ENCODE results near the gene LIPE. TPM values are rescaled to one million over a fixed set of nuclear protein-coding genes. Genes with fewer than 3 reads are reported as not detected.

The LIPE gene
- total RNA-seq, 1 experiment from 2014 or later: 10.2 TPM

DNA sequence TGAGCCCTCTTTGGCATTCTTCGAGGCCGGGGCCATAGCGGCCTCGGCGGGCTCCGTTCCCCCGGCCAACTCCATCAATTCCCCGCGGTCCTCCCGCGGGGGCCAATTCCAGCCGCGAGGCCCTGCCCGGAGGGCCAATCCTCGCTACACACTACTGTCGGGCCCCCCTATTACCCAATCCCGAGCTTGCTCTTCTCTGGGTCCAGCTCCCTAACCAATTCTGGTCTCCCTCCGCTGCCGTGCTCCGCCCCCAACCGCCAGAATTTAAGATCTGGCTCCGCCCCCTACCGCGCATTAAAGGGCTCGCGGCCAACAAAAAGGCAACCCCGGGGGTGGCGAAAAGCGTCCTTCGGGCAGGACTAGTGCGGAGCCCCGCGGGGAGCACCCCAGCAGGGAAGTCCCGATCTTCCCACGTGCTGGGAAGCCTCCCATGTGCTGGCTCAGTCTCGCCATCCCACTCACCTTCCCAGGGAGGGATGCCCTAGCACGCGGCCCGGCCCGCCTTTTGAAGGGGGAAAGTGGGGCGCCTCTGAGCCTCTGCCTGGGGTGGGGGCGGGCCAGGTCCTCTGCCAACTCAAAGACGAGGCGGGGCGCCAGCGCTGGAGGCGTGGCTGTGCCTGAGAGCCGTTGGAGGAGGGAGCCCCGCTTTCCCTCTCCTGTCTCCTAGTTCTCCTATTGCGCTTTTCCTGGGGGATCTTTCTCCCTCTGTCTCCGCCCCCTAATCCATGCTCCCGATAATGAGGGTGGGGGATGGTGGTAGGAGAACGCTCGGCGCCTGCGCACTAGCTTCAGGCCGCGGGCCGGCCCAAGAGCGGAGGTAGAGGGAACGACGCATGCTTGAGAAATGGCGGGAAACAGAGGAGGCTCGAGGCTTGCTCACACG, 3.5 kb downstream of the LIPE start (continued):
- TF ChIP-seq, protein P1, sequence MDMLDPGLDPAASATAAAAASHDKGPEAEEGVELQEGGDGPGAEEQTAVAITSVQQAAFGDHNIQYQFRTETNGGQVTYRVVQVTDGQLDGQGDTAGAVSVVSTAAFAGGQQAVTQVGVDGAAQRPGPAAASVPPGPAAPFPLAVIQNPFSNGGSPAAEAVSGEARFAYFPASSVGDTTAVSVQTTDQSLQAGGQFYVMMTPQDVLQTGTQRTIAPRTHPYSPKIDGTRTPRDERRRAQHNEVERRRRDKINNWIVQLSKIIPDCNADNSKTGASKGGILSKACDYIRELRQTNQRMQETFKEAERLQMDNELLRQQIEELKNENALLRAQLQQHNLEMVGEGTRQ (CRISPR knock-in tag; IDR thresholded peaks at IDR 0.05): no peak
- TF ChIP-seq ETV6 (CRISPR knock-in tag; IDR thresholded peaks at IDR 0.05) (peak; percentile 77; the same call in 1 of the 2 replicates), TEAD4 (CRISPR knock-in tag; IDR thresholded peaks at IDR 0.05) (0 out of 2 replicates have a peak, but pooled peaks have one; percentile 73), EMX1 (CRISPR knock-in tag; IDR thresholded peaks at IDR 0.05) (no peak), NFYB (CRISPR knock-in tag; conservative IDR thresholded peaks at IDR 0.05; ENCODE audit: low read depth) (peak; percentile 35; the same call in 1 of the 2 replicates), MLX (CRISPR knock-in tag; IDR thresholded peaks at IDR 0.05) (no peak), ZNF317 (CRISPR knock-in tag; IDR thresholded peaks at IDR 0.05; ENCODE audit: borderline replicate concordance, low read depth) (0 out of 2 replicates have a peak, but pooled peaks have one; percentile 52), FOXJ3 (CRISPR knock-in tag; IDR thresholded peaks at IDR 0.05; ENCODE audit: borderline replicate concordance) (no peak), ZNF423 (CRISPR knock-in tag; IDR thresholded peaks at IDR 0.05) (0 out of 2 replicates have a peak, but pooled peaks have one; percentile 35), FOXK1 (CRISPR knock-in tag; IDR thresholded peaks at IDR 0.05) (peak; percentile 82), FOXP1 (CRISPR knock-in tag; IDR thresholded peaks at IDR 0.05; ENCODE audit: borderline replicate concordance) (peak; percentile 64; the same call in 1 of the 2 replicates), ZNF121 (CRISPR knock-in tag; IDR thresholded peaks at IDR 0.05) (no peak), ESRRA (CRISPR knock-in tag; IDR thresholded peaks at IDR 0.05; ENCODE audit: borderline replicate concordance) (no peak), ELF4 (CRISPR knock-in tag; IDR thresholded peaks at IDR 0.05; ENCODE audit: low read depth) (peak; percentile 59; the same call in 1 of the 2 replicates), ZNF138 (CRISPR knock-in tag; conservative IDR thresholded peaks at IDR 0.05) (0 out of 2 replicates have a peak, but pooled peaks have one; percentile 83), CBFB (CRISPR knock-in tag; IDR thresholded peaks at IDR 0.05; ENCODE audit: low read depth) (no peak), ZNF532 (CRISPR knock-in tag; IDR thresholded peaks at IDR 0.05; ENCODE audit: borderline replicate concordance) (no peak), RORB (CRISPR knock-in tag; IDR thresholded peaks at IDR 0.05) (no peak), CREB1 (CRISPR knock-in tag; IDR thresholded peaks at IDR 0.05) (peak; percentile 86; the same call in 1 of the 2 replicates)
- TF ChIP-seq, protein P2, sequence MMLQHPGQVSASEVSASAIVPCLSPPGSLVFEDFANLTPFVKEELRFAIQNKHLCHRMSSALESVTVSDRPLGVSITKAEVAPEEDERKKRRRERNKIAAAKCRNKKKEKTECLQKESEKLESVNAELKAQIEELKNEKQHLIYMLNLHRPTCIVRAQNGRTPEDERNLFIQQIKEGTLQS (CRISPR knock-in tag; conservative IDR thresholded peaks at IDR 0.05): no peak
- TF ChIP-seq, protein P3, sequence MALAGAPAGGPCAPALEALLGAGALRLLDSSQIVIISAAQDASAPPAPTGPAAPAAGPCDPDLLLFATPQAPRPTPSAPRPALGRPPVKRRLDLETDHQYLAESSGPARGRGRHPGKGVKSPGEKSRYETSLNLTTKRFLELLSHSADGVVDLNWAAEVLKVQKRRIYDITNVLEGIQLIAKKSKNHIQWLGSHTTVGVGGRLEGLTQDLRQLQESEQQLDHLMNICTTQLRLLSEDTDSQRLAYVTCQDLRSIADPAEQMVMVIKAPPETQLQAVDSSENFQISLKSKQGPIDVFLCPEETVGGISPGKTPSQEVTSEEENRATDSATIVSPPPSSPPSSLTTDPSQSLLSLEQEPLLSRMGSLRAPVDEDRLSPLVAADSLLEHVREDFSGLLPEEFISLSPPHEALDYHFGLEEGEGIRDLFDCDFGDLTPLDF (CRISPR knock-in tag; IDR thresholded peaks at IDR 0.05): peak; percentile 87; the same call in 1 of the 2 replicates
- TF ChIP-seq, protein P4, sequence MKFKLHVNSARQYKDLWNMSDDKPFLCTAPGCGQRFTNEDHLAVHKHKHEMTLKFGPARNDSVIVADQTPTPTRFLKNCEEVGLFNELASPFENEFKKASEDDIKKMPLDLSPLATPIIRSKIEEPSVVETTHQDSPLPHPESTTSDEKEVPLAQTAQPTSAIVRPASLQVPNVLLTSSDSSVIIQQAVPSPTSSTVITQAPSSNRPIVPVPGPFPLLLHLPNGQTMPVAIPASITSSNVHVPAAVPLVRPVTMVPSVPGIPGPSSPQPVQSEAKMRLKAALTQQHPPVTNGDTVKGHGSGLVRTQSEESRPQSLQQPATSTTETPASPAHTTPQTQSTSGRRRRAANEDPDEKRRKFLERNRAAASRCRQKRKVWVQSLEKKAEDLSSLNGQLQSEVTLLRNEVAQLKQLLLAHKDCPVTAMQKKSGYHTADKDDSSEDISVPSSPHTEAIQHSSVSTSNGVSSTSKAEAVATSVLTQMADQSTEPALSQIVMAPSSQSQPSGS (CRISPR knock-in tag; IDR thresholded peaks at IDR 0.05; ENCODE audit: borderline replicate concordance, low read depth): no peak
- TF ChIP-seq, protein P5, sequence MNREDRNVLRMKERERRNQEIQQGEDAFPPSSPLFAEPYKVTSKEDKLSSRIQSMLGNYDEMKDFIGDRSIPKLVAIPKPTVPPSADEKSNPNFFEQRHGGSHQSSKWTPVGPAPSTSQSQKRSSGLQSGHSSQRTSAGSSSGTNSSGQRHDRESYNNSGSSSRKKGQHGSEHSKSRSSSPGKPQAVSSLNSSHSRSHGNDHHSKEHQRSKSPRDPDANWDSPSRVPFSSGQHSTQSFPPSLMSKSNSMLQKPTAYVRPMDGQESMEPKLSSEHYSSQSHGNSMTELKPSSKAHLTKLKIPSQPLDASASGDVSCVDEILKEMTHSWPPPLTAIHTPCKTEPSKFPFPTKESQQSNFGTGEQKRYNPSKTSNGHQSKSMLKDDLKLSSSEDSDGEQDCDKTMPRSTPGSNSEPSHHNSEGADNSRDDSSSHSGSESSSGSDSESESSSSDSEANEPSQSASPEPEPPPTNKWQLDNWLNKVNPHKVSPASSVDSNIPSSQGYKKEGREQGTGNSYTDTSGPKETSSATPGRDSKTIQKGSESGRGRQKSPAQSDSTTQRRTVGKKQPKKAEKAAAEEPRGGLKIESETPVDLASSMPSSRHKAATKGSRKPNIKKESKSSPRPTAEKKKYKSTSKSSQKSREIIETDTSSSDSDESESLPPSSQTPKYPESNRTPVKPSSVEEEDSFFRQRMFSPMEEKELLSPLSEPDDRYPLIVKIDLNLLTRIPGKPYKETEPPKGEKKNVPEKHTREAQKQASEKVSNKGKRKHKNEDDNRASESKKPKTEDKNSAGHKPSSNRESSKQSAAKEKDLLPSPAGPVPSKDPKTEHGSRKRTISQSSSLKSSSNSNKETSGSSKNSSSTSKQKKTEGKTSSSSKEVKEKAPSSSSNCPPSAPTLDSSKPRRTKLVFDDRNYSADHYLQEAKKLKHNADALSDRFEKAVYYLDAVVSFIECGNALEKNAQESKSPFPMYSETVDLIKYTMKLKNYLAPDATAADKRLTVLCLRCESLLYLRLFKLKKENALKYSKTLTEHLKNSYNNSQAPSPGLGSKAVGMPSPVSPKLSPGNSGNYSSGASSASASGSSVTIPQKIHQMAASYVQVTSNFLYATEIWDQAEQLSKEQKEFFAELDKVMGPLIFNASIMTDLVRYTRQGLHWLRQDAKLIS (CRISPR knock-in tag; IDR thresholded peaks at IDR 0.05; ENCODE audit: borderline replicate concordance): 0 out of 2 replicates have a peak, but pooled peaks have one; percentile 49
